ENCODE measurements around the gene APOO. TPM values are rescaled to one million over a fixed set of nuclear protein-coding genes. Genes with fewer than 3 reads are reported as not detected.

Gene APOO
- total RNA-seq, 1 donor: 13.0 TPM

DNA sequence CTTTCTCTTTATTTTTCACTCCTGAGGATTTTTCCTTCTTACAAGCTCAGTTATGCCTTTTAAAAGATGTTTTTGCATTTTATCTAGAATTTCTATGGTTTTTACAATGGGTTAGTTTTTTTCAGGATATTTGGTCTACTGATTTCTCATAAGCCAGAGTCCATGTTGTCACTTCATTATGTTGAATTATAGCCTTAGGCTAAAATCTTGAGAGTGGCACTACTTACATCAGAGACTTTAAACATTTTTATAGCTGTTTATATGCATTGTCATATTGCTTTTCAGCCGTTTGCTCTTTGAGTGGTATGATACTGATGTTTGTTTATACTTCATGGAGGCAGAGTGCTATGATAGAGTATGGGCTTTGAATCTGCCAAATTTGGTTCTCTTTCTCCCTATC, 36.5 kb upstream of the APOO start:
- H3K4me3 ChIP-seq (ENCODE audit: low read depth, low read length): no peak overlapping the region
- TF ChIP-seq, protein P1, sequence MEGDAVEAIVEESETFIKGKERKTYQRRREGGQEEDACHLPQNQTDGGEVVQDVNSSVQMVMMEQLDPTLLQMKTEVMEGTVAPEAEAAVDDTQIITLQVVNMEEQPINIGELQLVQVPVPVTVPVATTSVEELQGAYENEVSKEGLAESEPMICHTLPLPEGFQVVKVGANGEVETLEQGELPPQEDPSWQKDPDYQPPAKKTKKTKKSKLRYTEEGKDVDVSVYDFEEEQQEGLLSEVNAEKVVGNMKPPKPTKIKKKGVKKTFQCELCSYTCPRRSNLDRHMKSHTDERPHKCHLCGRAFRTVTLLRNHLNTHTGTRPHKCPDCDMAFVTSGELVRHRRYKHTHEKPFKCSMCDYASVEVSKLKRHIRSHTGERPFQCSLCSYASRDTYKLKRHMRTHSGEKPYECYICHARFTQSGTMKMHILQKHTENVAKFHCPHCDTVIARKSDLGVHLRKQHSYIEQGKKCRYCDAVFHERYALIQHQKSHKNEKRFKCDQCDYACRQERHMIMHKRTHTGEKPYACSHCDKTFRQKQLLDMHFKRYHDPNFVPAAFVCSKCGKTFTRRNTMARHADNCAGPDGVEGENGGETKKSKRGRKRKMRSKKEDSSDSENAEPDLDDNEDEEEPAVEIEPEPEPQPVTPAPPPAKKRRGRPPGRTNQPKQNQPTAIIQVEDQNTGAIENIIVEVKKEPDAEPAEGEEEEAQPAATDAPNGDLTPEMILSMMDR (IDR thresholded peaks at IDR 0.05; ENCODE audit: insufficient read depth, low read depth, low read length): no peak
- DNase-seq (ENCODE audit: low read depth): no peak

DNA sequence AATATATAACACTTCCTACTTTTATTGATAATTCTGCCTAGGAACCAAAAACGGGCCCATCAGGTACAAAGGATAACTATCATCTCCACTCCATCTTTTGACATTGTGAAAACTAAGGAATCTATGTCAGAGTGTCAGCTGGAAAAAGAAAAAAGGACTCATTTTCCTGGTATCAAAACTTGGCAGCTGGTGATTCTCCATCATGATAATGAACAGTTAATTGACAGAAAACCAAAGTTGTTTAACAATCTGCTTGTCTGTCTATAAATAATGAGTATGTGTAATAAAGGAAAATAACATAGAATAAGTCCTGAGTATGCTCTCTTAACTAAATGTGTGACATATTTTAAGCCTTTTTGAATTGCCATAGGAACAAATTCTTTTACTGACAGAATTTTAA, 31.5 kb upstream of the APOO start:
- no peak for DNase-seq (ENCODE audit: low read depth)
- no peak overlapping the region for H3K4me3 ChIP-seq (ENCODE audit: low read depth, low read length)
- TF ChIP-seq, protein P1 (IDR thresholded peaks at IDR 0.05; ENCODE audit: insufficient read depth, low read depth, low read length): no peak

GRCh38 chrX:23938690-23939089, 31.0 kb upstream of the APOO start:
- H3K4me3 ChIP-seq (ENCODE audit: low read depth, low read length): no peak overlapping the region
- TF ChIP-seq, protein P1 (IDR thresholded peaks at IDR 0.05; ENCODE audit: insufficient read depth, low read depth, low read length): no peak
- no peak for DNase-seq (ENCODE audit: low read depth)

DNA sequence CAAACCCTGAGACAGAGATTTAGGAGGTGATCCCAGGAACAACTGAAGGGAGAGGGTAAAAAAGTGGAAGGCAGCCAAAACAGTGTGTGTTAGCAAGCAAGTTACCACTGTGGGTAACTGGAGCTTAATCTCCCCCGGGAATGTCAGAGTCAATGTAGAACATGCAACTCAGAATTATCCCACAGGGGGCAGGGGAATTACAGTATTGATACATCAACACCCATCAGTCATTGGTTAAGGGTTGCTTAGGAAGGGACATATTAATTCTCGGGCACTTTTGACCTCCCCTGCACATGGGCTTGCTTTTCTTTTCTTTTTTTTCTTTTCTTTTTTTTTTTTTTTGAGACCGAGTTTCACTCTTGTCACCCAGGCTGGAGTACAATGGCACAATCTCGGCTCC, 29.4 kb upstream of the APOO start:
- TF ChIP-seq, protein P1 (IDR thresholded peaks at IDR 0.05; ENCODE audit: insufficient read depth, low read depth, low read length): no peak
- no peak for DNase-seq (ENCODE audit: low read depth)
- no peak overlapping the region for H3K4me3 ChIP-seq (ENCODE audit: low read depth, low read length)

GRCh38 chrX:23936180-23936579, 28.4 kb upstream of the APOO start:
- H3K4me3 ChIP-seq (ENCODE audit: low read depth, low read length): no peak overlapping the region
- TF ChIP-seq, protein P1 (IDR thresholded peaks at IDR 0.05; ENCODE audit: insufficient read depth, low read depth, low read length): no peak
- no peak for DNase-seq (ENCODE audit: low read depth)

DNA sequence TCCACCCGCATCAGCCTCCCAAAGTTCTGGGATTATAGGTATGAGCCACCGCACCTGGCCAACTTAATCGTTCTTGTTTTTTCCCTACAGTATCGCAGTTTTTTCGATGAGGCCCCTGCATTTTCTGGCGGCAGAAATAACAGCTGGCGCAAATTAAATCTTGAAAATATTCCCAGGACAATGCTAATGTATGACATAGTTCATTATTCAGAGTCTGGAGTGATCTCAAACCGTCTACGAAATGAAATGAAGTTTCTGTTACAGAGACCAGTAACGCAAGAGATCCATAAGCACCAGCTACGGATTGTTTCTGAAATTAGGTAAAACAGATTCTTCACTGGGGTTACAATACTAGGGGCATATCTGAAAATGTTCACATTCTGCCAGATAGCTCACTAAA, 27.4 kb upstream of the APOO start:
- no peak for DNase-seq (ENCODE audit: low read depth)
- TF ChIP-seq, protein P1 (IDR thresholded peaks at IDR 0.05; ENCODE audit: insufficient read depth, low read depth, low read length): no peak
- H3K4me3 ChIP-seq (ENCODE audit: low read depth, low read length): no peak overlapping the region

DNA sequence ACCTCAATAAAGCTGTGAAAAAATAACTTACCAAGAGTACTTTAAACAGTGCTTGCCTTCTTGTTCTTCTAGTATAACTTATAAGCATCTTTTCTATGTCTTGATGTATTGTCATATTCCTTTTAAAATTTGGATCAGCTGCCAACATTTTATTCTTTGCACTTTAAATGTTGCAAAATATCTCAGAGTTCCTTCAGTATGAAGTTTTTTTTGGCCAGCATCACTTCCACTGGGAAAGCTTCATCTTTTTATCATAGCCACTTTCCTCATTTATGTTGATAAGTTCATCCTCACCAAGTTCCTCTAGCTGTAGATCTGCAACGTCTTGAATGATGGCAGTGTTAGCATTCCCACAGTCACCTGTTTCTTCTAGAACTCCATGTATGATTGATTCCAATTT, 24.3 kb upstream of the APOO start:
- no peak overlapping the region for H3K4me3 ChIP-seq (ENCODE audit: low read depth, low read length)
- TF ChIP-seq, protein P1 (IDR thresholded peaks at IDR 0.05; ENCODE audit: insufficient read depth, low read depth, low read length): no peak
- DNase-seq (ENCODE audit: low read depth): no peak
